ENCODE results near the gene DGCR8.

The DGCR8 gene

DNA sequence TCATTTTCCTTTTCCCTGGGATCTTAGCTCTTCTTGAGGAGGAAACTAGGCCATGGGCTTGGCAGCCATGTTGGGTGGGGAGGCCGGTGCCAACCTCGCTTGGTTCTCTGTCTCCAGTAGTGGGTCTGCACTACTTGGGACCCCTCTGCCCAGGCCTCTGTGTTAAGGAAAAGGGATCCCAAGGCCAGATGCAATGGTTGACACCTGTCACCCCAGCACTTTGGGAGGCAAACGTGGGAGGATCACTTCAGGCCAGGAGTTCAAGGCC lies 49.6 kb downstream of the DGCR8 start:
- no peak for TF ChIP-seq CTCF (IDR thresholded peaks at IDR 0.05; ENCODE audit: borderline replicate concordance, insufficient read depth, low read depth, low read length)
- no peak overlapping the region for H3K4me3 ChIP-seq (ENCODE audit: low read depth, low read length)

- no peak for TF ChIP-seq CTCF (IDR thresholded peaks at IDR 0.05; ENCODE audit: borderline replicate concordance, insufficient read depth, low read depth, low read length)
- no peak overlapping the region for H3K4me3 ChIP-seq (ENCODE audit: low read depth, low read length)
These were observed 50.3 kb downstream of the DGCR8 start for GRCh38 chr22:20130319-20130718.

DNA sequence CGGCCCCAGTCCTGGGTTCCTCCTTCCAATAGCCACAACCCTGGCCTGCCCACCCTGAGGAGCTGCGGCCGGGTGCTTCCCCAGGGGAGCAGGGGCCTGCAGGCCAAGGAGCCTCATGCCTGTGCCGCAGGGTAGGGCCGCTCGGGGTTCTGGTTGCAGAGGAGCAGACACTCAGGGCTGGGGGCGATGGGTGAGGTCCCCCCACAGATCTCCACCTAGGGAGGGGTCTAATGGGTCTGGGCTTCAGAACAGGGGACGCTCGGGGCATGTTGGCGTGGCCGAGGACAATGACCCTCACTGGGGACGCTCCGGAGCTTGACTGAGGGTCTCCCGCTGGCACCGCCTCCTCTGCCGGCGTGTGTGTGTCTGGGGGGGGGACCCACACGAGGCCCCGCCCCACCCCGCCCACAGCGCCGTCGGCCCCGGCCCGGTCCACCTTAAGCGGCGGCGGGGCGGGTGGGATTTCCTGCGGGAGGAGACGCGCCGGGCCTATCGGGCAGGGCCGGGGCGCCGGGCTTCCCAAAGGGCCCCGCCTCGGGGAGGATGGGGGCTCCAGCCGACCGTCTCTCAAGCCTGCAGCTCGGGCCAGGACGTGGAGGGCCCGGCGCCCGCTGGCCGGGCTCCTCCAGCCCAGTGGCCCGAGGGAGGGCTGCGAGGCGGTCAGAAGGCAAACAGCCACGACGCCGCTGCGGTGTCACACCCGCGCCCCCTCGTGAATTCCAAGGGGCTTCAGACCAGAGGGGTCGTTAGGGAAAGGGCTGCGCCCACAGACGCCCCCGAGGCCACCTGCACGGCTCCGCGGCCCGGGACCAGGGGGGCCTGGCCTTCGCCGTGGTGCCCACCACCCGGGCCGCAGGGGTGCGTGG lies 50.9 kb downstream of the DGCR8 start:
- TF ChIP-seq CTCF (IDR thresholded peaks at IDR 0.05; ENCODE audit: borderline replicate concordance, insufficient read depth, low read depth, low read length): no peak
- H3K4me3 ChIP-seq (ENCODE audit: low read depth, low read length): peak overlapping the region; percentile 68

- H3K4me3 ChIP-seq (ENCODE audit: low read depth, low read length): peak within 1 kb of the TSS; percentile 73
- no peak for TF ChIP-seq CTCF (IDR thresholded peaks at IDR 0.05; ENCODE audit: borderline replicate concordance, insufficient read depth, low read depth, low read length)
These were observed 51.5 kb downstream of the DGCR8 start, which contains the start of gene ZDHHC8 for GRCh38 chr22:20131597-20131858. ZDHHC8 (plus strand) TSS chr22:20131804; CDS start chr22:20131948, 144 bp downstream.

DNA sequence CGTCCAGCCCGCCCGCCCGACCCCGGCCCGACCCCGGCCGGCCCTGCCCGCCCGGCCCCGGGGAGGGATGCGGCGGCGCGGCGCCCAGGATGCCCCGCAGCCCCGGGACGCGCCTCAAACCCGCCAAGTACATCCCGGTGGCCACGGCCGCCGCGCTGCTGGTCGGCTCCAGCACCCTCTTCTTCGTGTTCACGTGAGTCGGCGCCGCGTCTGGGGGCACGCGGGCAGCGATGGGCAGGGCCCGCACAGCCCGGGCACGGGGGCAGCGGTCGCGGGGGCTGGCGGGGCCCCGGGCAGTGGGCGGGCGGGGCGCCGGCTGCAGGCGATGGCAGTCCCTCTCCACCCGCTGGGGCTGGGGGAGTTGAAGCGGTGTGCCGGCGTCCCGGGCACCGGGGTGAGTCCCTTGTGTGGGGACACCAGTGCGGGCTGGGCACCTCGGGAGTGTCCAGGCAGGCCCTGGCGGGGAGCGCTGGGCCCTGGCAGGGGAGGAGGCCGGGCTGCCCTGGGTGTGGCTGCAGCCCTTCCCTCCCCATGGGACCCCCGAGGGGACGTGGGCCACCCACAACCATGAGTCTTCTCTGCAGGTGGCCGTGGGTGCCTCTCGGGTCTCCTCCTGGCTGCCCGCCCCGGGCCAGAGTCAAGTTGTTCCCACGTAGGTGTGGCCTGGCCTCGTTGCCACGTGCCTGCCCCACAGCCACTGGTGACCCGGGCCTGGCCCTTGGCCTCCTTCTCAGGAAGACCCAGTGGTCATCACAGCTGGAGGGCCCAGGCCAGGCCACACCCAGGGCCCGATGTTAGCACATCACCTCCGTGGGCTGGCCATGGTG lies 52.0 kb downstream of the DGCR8 start:
- TF ChIP-seq CTCF (IDR thresholded peaks at IDR 0.05; ENCODE audit: borderline replicate concordance, insufficient read depth, low read depth, low read length): no peak
- H3K4me3 ChIP-seq (ENCODE audit: low read depth, low read length): peak overlapping the region; percentile 73

DNA sequence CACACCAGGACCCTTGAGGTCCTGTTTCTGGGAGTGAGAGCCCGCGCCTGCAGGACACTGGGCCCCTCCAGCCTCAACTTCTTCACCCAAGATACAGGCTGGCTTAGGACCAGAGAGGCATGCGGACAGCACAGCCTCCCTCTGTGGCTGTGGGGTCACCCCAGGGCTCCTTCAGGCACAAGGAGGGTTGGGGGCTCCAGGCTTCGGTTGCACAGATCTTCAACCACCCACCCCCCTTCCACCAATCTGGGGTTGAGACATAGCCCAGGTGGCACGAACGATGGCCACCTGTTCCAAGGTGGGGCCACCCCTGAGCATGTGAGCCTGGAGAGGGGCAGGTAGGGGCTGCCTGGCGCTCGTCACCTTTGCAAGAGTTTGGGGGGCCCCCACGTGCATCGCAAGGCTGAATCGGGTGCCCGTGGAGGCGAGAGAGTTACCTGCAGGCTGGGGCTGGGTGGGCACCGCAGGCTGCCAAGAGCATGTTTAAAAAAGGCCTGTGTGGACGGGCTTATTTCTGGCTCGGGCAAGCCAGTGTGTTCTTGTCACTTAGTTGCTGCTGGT lies 52.7 kb downstream of the DGCR8 start:
- H3K4me3 ChIP-seq (ENCODE audit: low read depth, low read length): peak overlapping the region; percentile 73
- TF ChIP-seq CTCF (IDR thresholded peaks at IDR 0.05; ENCODE audit: borderline replicate concordance, insufficient read depth, low read depth, low read length): no peak

Data from GM12875 (cell line).